Omental fat pad (tissue), 4 donors: ENCODE measurements around the gene SWAP70. TPM values are rescaled to one million over a fixed set of nuclear protein-coding genes. Genes with fewer than 3 reads are reported as not detected.

ENCODE experiments used
- ATAC-seq: fragments of 150-250 bp; one replicate; pipeline ENCODE4 v1.9.1; 2016; ENCODE audit warnings: mild to moderate bottlenecking, moderate library complexity; ENCODE audit not compliant: low FRiP score
- DNase-seq: peaks from one replicate; pipeline ENCODE4 v3.0.0-alpha.2; 2019; ENCODE audit warnings: low spot score
- CTCF ChIP-seq, 3 donors: fragments of 450-650 bp; IDR thresholded peaks; one replicate each; pipeline ENCODE4 v1.5.1; 2016 to 2017; ENCODE audit warnings: antibody characterized with exemption in 3 of 3, mild to moderate bottlenecking in 3 of 3, moderate library complexity in 2 of 3
- total RNA-seq, 4 donors: library from RNA; depleted of rRNA; stranded (reverse); fragments of >200 nt; gene quantifications; one replicate each; pipeline ENCODE4 v1.1.0, GENCODE V29; 2016

SWAP70 gene
- total RNA-seq, 4 donors from 2014 or later = 35.6 to 81.7 (median 61.0) TPM

DNA sequence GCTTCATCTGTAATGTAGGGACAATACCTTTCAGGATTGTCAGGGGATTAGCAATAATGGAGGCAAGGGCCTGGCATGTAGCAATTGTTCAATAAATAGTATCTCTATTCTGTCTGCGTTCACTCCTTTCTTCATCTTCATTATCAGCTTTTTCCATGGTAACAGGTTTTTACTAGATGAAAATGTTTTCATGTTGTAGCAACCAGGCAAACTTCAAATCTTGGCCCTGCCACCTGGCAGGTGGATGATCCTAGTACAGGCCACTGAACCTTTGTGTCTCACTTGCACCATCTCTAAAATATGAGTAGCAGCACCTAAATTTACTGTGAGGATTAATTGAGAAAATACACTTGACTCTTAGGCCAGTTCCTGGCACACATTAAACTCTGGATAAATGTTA is 83.4 kb downstream of the SWAP70 start:
- TF ChIP-seq CTCF (IDR thresholded peaks at IDR 0.05) = no peak
- DNase-seq (no peak), ATAC-seq (no peak)

DNA sequence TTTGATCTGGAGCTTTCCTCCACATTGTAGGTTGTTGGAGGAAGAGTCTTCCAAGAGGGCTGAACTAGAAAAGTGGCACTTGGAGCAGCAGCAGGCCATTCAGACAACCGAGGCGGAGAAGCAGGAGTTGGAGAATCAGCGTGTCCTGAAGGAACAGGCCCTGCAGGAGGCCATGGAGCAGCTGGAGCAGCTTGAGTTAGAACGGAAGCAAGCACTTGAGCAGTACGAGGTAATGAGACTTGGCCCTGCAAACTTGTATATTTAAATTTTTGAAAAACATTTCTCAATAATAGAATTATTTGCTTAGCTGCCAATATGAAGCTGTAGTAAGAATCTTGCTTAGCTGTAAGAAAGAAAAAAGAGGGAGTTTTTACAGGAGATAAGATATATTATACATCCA is 84.0 kb downstream of the SWAP70 start:
- ATAC-seq (no peak), DNase-seq (no peak)
- no peak for TF ChIP-seq CTCF (IDR thresholded peaks at IDR 0.05)

- DNase-seq (no peak), ATAC-seq (peak; percentile 54)
- TF ChIP-seq CTCF (IDR thresholded peaks at IDR 0.05) = peak in 1 of 3 donors; percentile 24
Observed at GRCh38 chr11:9748361-9748970, 84.6 kb downstream of the SWAP70 start.

- TF ChIP-seq CTCF (IDR thresholded peaks at IDR 0.05) = no peak
- ATAC-seq (no peak), DNase-seq (no peak)
Observed at GRCh38 chr11:9750551-9750950, 86.7 kb downstream of the SWAP70 start.

DNA sequence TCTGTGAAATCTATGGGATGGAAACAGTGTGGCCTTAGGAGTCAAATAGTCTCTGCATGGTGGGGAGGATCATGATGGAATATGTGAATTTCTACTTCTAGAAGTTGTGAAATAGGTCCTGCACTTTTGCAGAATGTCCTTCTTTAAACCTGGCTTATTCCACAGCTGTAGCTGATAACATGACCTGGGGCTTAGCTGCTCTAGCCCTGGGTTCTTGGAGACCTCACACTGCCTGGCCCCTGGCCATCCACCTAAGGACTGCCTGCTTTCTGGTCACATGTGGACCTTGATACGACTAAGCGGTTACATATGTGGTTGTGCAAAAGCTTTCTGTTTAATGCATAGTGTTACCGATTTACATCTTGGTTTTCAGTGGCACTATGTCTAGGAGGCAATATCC is 88.2 kb downstream of the SWAP70 start:
- no peak for TF ChIP-seq CTCF (IDR thresholded peaks at IDR 0.05)
- no peak for ATAC-seq
- DNase-seq = no peak

DNA sequence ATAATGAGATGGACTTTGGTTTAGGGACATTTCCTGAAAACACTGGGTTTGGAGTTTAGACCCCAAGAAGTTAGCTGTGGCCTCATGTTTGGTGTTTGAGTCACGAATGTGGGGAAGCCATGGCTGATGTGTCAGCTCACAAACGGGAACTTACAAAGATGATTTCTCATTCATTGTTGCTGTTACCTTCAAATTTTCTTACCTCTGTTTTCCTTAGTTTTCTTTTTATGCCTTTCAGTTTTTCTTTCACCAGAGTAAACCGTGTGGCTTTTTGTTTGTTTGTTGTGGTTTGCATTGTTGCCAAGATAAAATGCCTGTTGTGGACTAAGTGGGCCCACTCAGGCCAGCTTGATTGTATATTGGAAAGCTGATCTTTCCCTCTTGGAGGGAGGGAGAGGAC is 89.1 kb downstream of the SWAP70 start:
- no peak for DNase-seq
- ATAC-seq = no peak
- TF ChIP-seq CTCF (IDR thresholded peaks at IDR 0.05) = no peak

- no peak for TF ChIP-seq CTCF (IDR thresholded peaks at IDR 0.05)
- peak; percentile 50 for ATAC-seq
- DNase-seq = no peak
Observed at GRCh38 chr11:9754010-9754471, 90.2 kb downstream of the SWAP70 start.
